Prostate gland (tissue), 2 donors: ENCODE data around the gene SYT6.

Source experiments
- CTCF ChIP-seq, 4 experiments: fragments of 200-600 bp in 2 of 4; fragments of 450-650 bp in 2 of 4; sonication (generic) in 2 of 4; IDR thresholded peaks; 1 replicate in 3 of 4; 2 replicates in 1 of 4; pipeline ENCODE4 v1.5.1; 2016 to 2019; ENCODE audit warnings: antibody characterized with exemption in 4 of 4, mild to moderate bottlenecking in 2 of 4, moderate library complexity in 2 of 4
- POLR2A ChIP-seq: fragments of 450-650 bp; IDR thresholded peaks from one replicate; pipeline ENCODE4 v1.6.1; 2016; ENCODE audit warnings: antibody characterized with exemption, mild to moderate bottlenecking
- POLR2AphosphoS5 ChIP-seq: sonication (generic); formaldehyde crosslinking; IDR thresholded peaks from one replicate; pipeline ENCODE4 v1.6.1; 2017; ENCODE audit warnings: antibody characterized with exemption

DNA sequence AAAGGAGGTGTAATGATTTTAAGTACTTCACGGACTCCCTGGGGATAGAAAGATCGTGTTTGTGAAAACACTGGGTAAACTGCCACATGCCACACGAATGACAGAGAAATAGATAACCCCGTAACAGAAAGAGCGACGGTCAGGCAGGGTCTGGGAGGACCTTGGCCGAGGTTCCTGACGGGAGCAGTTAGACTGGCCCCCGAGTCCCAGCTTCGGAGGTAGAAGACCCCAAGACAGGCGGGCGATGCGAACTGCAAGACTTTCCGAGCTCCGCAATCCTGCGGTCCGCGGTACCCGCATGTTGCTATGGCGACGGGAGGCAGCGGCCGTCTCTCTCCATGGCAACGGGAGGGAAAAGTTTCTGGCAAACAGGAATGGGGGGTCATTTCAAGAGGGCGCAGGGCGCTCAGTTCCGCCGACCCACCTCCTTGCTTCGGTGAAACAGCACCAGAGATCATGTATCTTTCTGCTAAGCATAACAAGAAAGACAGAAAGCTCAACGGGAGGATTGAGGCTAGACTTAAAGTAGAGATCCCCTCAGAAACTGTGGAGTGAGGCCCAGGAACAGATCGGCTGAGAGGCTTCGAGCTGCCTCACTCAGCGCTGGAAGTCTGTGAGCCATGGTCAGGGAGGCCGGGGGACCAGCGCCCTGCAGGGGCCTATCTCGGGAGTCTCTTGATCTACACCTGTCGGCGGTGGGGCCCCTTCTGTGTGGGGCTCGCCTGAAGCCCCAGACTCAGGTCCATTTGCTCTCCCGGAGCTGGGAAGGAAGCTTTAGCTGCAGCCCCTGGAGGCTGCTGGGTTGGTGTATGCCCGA, 685 bp upstream of the SYT6 start:
- no peak for TF ChIP-seq CTCF (IDR thresholded peaks at IDR 0.05)
- TF ChIP-seq POLR2AphosphoS5, result no peak
- TF ChIP-seq POLR2A, result no peak
